ENCODE results near the gene MAP3K21. TPM values are rescaled to one million over a fixed set of nuclear protein-coding genes. Genes with fewer than 3 reads are reported as not detected.

Gene MAP3K21
- total RNA-seq, 2 donors from 2014 or later = 0.14 to 2.8 TPM

GRCh38 chr1:233379869-233380438 is 52.4 kb downstream of the MAP3K21 start:
- peaks cover 3% of the 10 kb centered on the region for H3K36me3 ChIP-seq
- no peak overlapping the region for H3K27ac ChIP-seq
- peaks cover 6% of the 10 kb centered on the region for H3K9me3 ChIP-seq
- DNase-seq (ENCODE audit: low spot score) (no peak), ATAC-seq (ENCODE audit: insufficient number of reproducible peaks, low FRiP score, low read depth) (no peak)
- TF ChIP-seq CTCF (IDR thresholded peaks at IDR 0.05) = no peak
- H3K4me3 ChIP-seq = no peak overlapping the region
- H3K4me1 ChIP-seq (ENCODE audit: control insufficient read depth in 1 of 2, low read depth in 2 of 2) = no peaks in the 10 kb centered on the region
- no peaks in the 10 kb centered on the region for H3K27me3 ChIP-seq (replicated peaks; ENCODE audit: insufficient read depth)

GRCh38 chr1:233381806-233382205 is 54.3 kb downstream of the MAP3K21 start:
- ATAC-seq (ENCODE audit: insufficient number of reproducible peaks, low FRiP score, low read depth) (no peak), DNase-seq (ENCODE audit: low spot score) (no peak)
- H3K36me3 ChIP-seq = peaks cover 3% of the 10 kb centered on the region
- H3K9me3 ChIP-seq = peaks cover 6% of the 10 kb centered on the region
- no peak for TF ChIP-seq CTCF (IDR thresholded peaks at IDR 0.05)
- H3K4me3 ChIP-seq = no peak overlapping the region
- H3K27me3 ChIP-seq (replicated peaks; ENCODE audit: insufficient read depth) = no peaks in the 10 kb centered on the region
- no peak overlapping the region for H3K27ac ChIP-seq
- no peaks in the 10 kb centered on the region for H3K4me1 ChIP-seq (ENCODE audit: control insufficient read depth in 1 of 2, low read depth in 2 of 2)

GRCh38 chr1:233383984-233384383 is 56.5 kb downstream of the MAP3K21 start:
- no peaks in the 10 kb centered on the region for H3K4me1 ChIP-seq (ENCODE audit: control insufficient read depth in 1 of 2, low read depth in 2 of 2)
- H3K9me3 ChIP-seq = peaks cover 6% of the 10 kb centered on the region
- no peak for TF ChIP-seq CTCF (IDR thresholded peaks at IDR 0.05)
- no peak overlapping the region for H3K27ac ChIP-seq
- H3K4me3 ChIP-seq = no peak overlapping the region
- H3K36me3 ChIP-seq = peaks cover 3% of the 10 kb centered on the region
- ATAC-seq (ENCODE audit: insufficient number of reproducible peaks, low FRiP score, low read depth) (no peak), DNase-seq (ENCODE audit: low spot score) (no peak)
- no peaks in the 10 kb centered on the region for H3K27me3 ChIP-seq (replicated peaks; ENCODE audit: insufficient read depth)

GRCh38 chr1:233386336-233386735 is 58.8 kb downstream of the MAP3K21 start:
- ATAC-seq (ENCODE audit: insufficient number of reproducible peaks, low FRiP score, low read depth) = no peak
- Histone ChIP-seq H3K36me3 (peaks cover 3% of the 10 kb centered on the region), H3K27me3 (replicated peaks; ENCODE audit: insufficient read depth) (no peaks in the 10 kb centered on the region)

GRCh38 chr1:233387585-233387984 is 60.1 kb downstream of the MAP3K21 start:
- Histone ChIP-seq H3K36me3 (peaks cover 3% of the 10 kb centered on the region), H3K4me1 (ENCODE audit: control insufficient read depth in 1 of 2, low read depth in 2 of 2) (no peaks in the 10 kb centered on the region), H3K4me3 (no peak overlapping the region), H3K9me3 (peaks cover 2% of the 10 kb centered on the region), H3K27me3 (replicated peaks; ENCODE audit: insufficient read depth) (no peaks in the 10 kb centered on the region), H3K27ac (no peak overlapping the region)
- TF ChIP-seq CTCF (IDR thresholded peaks at IDR 0.05) = no peak
- ATAC-seq (ENCODE audit: insufficient number of reproducible peaks, low FRiP score, low read depth) = no peak
- DNase-seq (ENCODE audit: low spot score) = no peak

More at GRCh38 chr1:233386336-233386735, 58.8 kb downstream of the MAP3K21 start:
- DNase-seq (ENCODE audit: low spot score) = no peak
- H3K4me1 ChIP-seq (ENCODE audit: control insufficient read depth in 1 of 2, low read depth in 2 of 2) = no peaks in the 10 kb centered on the region
- H3K9me3 ChIP-seq = peaks cover 6% of the 10 kb centered on the region
- H3K27ac ChIP-seq = no peak overlapping the region
- no peak for TF ChIP-seq CTCF (IDR thresholded peaks at IDR 0.05)
- no peak overlapping the region for H3K4me3 ChIP-seq

Measured in thoracic aorta (tissue), 2 donors.